B cell (primary cell): ENCODE data around the gene RAB27A.

ENCODE experiments used
- EZH2 ChIP-seq: IDR thresholded peaks from 2 replicates; pipeline ENCODE4 v1.6.1; 2012; ENCODE audit warnings: borderline replicate concordance, low read depth, mild to moderate bottlenecking, moderate library complexity, low read length; ENCODE audit not compliant: insufficient read depth, poor library complexity, severe bottlenecking
- TF ChIP-seq, protein P1 (sequence below): fragments of 200-600 bp; IDR thresholded peaks from one replicate; pipeline ENCODE4 v1.8.0; 2022; ENCODE audit warnings: antibody characterized with exemption, mild to moderate bottlenecking

DNA sequence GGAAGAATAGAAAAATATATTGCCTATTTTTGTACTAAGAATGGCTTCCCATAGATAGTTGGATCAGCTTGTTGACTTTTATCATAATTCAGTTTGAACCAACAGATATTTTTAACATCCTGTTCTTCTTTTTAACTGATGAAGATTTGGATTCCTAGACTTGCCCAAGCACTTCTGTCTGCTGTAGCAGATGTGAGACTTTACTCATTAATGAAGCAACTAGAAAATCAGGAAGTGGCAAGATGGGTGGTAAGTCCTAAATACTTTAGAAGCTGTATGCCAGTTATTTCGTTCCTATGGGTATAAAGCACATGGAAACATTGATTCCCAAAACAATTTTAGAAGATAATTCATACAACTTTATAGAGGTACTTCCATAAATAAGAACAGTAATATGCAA lies 37.8 kb upstream of the RAB27A start:
- TF ChIP-seq, protein P1, sequence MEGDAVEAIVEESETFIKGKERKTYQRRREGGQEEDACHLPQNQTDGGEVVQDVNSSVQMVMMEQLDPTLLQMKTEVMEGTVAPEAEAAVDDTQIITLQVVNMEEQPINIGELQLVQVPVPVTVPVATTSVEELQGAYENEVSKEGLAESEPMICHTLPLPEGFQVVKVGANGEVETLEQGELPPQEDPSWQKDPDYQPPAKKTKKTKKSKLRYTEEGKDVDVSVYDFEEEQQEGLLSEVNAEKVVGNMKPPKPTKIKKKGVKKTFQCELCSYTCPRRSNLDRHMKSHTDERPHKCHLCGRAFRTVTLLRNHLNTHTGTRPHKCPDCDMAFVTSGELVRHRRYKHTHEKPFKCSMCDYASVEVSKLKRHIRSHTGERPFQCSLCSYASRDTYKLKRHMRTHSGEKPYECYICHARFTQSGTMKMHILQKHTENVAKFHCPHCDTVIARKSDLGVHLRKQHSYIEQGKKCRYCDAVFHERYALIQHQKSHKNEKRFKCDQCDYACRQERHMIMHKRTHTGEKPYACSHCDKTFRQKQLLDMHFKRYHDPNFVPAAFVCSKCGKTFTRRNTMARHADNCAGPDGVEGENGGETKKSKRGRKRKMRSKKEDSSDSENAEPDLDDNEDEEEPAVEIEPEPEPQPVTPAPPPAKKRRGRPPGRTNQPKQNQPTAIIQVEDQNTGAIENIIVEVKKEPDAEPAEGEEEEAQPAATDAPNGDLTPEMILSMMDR: no peak
- TF ChIP-seq EZH2: no peak
